Stimulated activated CD8-positive, alpha-beta memory T cell treated with anti-CD3 and anti-CD28 coated beads, Interleukin-7, amount 100 ng/mL, for 48 hours (primary cell): Measurements from ENCODE around the gene TMEM107.

ENCODE experiments used
- DNase-seq, 2 donors: peaks; one replicate each; pipeline ENCODE4 v3.0.0-alpha.2; 2020; ENCODE audit warnings: low read depth in 1 of 2; ENCODE audit errors: extremely low read depth in 1 of 2

The TMEM107 gene

DNA sequence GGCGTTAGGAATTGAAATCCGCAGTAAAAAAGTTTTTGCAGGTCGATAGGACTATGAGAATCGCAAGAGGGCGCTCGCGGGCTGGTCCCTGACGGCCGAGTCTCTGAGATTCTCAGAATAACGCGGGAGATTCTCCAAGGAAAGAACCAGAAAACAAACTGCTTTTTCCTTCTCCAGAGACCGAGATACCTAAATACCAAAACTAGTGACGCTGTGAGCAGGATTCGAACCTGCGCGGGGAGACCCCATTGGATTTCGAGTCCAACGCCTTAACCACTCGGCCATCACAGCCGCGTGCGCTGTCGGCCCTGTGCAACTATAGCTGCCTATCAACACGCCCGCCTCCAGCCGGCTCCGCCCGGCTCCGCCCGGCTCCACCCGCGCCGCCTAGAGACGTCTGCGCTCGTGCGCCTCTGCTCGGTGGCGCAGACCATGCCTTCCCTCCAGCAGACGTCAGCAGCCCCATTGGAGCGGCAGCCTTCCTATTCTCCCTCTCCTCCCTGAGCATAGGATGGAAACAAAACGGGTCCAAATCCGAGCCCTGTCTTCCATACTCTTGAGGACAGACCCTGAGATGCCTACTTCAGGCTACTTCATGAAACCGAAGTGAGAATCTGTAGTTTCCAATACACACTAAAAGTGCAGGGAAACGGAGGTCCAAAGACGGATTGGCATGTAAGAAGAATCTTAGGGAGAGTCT is 37.4 kb downstream of the TMEM107 start:
- DNase-seq = peak; percentile 94 to 95

DNA sequence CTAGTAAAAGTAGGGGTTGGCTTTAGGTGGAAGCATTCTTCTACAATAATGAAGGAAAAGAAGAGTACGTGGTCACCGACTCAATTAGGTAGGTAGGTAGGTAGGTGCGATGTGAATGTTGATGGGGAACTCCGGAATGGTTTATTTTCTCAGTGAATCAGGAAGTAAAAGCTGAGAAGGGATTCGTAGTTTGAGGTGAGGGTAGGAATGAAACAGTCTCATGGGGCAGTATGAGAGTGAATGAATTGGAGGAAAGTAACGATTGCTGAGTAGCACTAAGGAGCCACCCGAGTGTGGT is 37.9 kb downstream of the TMEM107 start:
- DNase-seq = no peak

DNA sequence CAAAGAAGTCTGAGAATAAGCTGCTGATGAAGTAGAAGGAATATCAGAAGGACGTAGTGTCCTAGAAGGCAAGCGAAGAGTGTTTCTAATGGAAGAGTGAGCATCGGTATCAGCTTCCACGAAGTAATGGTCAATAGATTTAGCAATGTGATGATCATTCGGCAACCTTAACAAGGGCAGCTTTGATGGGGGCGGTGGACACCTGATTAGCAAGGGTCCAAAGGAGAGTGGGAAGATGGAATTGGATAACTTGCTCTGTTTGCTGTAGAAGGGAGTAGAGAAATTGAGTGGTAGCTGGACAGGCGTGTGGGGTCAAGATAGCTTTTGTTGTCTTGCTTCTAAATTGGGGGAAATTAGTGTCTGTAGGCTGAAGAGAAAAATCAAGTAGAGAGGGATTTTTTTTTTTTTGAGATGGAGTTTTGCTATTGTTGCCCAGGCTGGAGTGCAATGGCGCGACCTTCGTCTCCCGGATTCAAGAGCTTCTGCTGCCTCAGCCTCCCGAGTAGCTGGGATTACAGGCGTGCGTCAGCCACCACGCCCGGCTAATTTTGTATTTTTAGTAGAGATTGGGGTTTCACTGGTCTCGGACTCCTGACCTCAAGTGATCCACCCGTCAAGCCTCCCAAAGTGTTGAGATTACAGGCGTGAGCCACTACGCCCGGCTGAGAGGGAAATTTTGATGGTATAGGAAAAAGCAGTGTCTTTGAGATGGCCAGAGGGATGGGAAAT is 38.4 kb downstream of the TMEM107 start:
- DNase-seq = no peak

DNA sequence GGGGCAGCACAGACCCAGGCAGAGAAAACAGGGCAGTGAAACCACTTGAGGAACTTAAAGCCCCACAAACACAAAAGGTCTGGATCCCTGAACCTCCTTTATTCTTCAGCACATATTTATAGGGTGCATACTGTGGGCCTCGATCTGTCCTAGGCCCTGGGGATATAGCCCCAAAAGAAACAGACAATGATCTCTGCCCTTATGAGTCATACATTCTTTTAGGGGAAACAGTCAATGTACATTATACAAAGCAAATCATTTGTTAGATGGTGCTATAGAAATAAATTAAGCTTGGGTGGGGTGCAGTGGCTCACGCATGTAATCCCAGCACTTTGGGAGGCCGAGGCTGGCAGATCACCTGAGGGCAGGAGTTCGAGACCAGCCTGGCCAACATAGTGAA is 42.2 kb downstream of the TMEM107 start:
- DNase-seq = no peak

DNA sequence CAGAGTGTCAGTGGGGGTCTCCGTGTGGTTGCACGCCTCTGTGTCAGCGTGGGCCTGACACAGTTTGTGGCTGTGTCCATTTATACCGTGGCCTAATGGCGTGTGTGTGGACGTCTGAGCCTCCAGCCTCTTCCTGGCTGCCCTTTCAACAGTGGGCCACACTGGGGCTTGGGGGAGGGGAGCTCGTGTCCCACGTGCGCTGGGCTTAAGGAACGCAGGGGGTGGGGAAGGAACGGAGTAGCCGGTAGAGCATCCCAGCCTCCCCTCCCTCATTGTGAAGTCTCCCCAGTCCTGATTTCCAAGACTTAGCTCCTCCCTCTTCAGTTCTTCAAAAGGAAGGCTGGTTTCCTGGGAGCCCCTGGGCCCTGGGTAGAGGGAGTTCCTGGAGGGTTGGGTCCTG is 42.8 kb downstream of the TMEM107 start:
- no peak for DNase-seq

- no peak for DNase-seq
Observed at GRCh38 chr17:8131844-8132441, 44.2 kb downstream of the TMEM107 start.

DNA sequence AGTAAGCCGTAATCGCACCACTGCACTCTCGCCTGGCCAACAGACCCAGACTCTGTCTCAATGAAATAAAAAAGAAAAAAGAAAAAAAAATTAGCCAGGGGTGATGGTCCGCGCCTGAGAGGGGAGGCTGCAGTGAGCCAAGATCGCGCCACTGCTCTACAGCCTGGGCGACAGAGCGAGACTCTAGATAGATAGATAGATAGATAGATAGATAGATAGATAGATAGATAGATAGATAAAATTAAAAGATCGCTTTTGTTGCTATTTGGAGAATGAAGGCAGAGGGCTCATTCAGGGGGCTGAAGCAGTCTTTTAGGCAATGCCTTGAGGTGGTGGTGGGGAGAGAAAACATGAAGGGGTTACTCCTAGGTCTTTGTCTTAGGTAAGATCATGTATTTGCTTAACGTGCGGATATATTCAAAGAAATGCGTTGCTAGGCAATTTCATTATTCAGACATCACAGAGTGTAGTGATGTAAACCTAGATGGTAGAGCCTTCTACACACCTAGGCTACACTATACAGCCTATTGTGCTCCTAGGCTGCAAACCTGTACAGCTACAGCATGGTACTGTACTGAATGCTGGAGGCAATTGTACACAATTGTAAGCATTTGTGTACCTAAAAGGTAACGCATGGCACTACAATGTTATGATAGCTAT is 47.9 kb downstream of the TMEM107 start:
- no peak for DNase-seq

GRCh38 chr17:8126491-8127066 is 49.6 kb downstream of the TMEM107 start:
- DNase-seq = no peak

- no peak for DNase-seq
Observed at GRCh38 chr17:8125947-8126490, 50.2 kb downstream of the TMEM107 start.

DNA sequence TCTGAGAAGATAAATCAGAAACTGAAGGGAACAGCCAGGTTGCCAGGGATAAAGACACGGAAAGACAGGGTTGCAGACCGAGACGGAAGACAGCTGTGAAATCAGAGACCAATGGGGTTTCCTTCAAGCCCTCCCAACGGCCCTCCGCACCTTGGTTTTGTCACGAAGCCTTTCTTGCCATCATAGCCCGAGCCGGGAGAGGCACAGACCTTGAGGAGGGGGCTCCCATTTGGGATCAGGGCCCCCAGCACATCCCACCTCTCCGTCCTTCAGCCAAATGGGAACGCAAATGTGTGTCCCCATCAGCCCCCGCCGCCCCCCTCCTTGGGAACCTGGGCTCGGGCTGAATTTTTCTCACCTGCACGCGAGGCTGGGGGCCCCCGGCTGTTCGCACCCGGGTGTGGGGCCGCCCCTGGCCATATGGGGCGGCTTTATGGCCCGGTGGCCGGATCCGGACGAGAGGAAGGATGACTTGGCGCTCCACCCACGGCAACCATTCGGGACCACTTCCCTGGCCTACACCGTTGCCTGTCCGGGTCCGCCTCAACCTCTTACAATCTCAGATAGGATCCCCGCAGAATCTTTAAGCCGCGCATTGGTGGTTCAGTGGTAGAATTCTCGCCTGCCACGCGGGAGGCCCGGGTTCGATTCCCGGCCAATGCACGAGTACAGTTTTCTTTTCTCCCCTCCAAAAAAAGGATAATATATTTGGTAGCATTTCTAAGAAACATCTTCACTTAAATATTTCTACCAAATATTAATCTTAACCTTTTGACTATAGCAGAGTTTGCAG is 50.8 kb downstream of the TMEM107 start:
- peak; percentile 72 to 78 for DNase-seq

DNA sequence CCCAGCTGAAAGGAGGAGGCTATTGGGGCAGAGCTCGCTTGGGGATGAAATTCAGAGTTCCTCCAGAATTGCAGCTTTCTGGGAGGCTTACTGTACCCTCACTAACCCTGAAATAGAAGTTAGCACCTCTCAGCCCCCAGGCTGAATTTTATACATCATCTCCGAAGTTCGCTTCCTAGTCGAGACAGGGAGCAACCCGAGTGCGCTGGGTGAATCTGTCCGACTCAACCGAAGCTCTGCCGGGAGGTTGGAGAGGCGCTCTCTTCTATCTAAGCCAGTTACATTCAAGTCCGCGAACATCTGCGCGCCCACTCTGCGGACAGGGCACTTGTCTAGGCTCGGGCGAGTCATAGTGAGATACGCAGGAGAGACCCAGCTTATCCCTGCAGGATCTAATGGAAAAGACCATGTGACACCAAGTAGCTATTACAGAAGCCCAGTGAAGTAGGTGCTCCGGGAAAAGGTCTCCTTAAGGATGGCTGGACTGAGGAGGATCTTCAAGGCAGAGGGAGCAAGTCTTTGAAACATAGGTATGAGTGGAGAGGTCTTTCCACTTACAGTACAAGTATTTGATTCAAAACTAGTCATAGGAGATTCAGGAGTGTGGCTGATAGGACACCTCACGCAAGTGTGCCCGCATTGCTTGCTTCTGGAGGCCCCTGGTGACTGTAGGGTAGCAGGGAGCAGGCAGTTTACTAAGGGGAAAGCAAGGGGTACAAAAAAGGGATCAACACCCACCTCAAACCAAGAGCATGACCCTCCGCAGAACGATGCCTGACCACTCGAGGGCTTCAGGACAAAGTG is 51.6 kb downstream of the TMEM107 start:
- DNase-seq = no peak

- no peak for DNase-seq
Observed at GRCh38 chr17:8123695-8124349, 52.4 kb downstream of the TMEM107 start, which contains the start of gene HES7. Gene HES7 (minus strand): TSS chr17:8124106. CDS start chr17:8124084, 22 bp downstream.

DNA sequence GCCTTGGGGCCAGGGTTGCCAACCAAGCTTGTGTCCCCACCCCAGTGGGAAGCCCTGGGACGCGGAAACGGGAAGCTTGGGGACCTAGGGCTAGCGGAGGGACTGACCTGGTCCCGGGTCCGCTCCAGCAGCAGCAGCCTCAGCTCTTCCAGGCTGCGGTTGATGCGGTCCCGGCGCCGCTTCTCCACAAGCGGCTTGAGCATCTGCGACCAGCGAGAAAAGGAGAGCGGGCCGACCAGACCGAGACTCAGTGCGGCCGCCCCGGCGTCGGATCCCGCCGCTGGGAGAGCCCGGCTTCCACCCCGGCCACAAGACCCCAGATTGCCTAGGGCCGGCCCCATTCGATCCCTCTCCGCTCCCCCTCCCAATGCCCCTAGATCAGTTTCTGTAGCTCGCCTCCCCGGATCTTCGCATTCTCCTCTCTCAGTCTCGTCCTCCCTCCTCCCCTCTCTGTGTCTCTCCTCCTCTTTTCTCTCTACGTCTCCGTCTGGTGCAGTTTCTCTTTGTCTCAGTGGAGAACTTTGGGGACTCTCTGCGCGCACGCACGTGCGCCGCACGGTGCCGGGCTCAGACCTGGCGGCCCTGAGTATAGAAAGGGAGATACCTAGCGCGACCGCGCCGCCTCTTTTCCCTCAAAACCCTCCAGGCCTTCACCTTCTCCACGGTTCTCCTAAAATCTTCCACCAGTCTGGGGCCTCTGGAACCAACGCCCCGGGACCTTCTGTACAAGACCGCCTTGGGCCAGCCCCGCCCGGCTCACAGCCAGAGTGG is 53.1 kb downstream of the TMEM107 start:
- no peak for DNase-seq
